SK-N-SH treated with all-trans-retinoic acid at 6 μM for 48 hours (cell line): ENCODE data around the gene PRPSAP2.
A peak's percentile ranks its signal among the peaks of the same experiment; 100 is the strongest.

ENCODE experiments used
- ATAC-seq: fragments of 200-7000 bp; cut with Tn5 transposase; 3 replicates; pipeline ENCODE4 v1.9.1; 2020; ENCODE audit warnings: mild to moderate bottlenecking, moderate library complexity
- ARNTL ChIP-seq: fragments of 450-650 bp; formaldehyde crosslinking; IDR thresholded peaks from 2 replicates; pipeline ENCODE4 v1.5.0; 2020; ENCODE audit warnings: low read depth, mild to moderate bottlenecking, moderate library complexity, borderline replicate concordance
- BACH2 ChIP-seq: fragments of 250-450 bp; sonication (Bioruptor Pico); IDR thresholded peaks from 2 replicates; pipeline ENCODE4 v1.9.0; 2021; ENCODE audit warnings: mild to moderate bottlenecking, borderline replicate concordance
- CSDC2 ChIP-seq: fragments of 250-450 bp; sonication (Bioruptor Pico); IDR thresholded peaks from 2 replicates; pipeline ENCODE4 v1.5.0; 2020; ENCODE audit warnings: mild to moderate bottlenecking, moderate library complexity
- ESRRG ChIP-seq: fragments of 250-450 bp; sonication (Bioruptor Pico); IDR thresholded peaks from 2 replicates; pipeline ENCODE4 v1.6.1; 2021; ENCODE audit warnings: mild to moderate bottlenecking
- GLIS3 ChIP-seq: fragments of 250-450 bp; sonication (Bioruptor Pico); IDR thresholded peaks from 2 replicates; pipeline ENCODE4 v1.5.0; 2020; ENCODE audit warnings: mild to moderate bottlenecking, moderate library complexity
- ISL1 ChIP-seq: fragments of 250-450 bp; sonication (Bioruptor Pico); IDR thresholded peaks from 2 replicates; pipeline ENCODE4 v2.1.2; 2022; ENCODE audit warnings: mild to moderate bottlenecking, moderate library complexity
- OSR1 ChIP-seq: fragments of 250-450 bp; sonication (Bioruptor Pico); IDR thresholded peaks from 2 replicates; pipeline ENCODE4 v1.8.0; 2022; ENCODE audit warnings: moderate library complexity, mild to moderate bottlenecking, inconsistent platforms
- PPARA ChIP-seq: fragments of 250-450 bp; sonication (Bioruptor Pico); IDR thresholded peaks from 2 replicates; pipeline ENCODE4 v1.5.0; 2020; ENCODE audit warnings: mild to moderate bottlenecking, borderline replicate concordance
- RARB ChIP-seq: fragments of 250-450 bp; sonication (Bioruptor Pico); IDR thresholded peaks from 2 replicates; pipeline ENCODE4 v1.8.0; 2021; ENCODE audit warnings: mild to moderate bottlenecking, moderate library complexity
- SNAI2 ChIP-seq: fragments of 250-450 bp; sonication (Bioruptor Pico); IDR thresholded peaks from 2 replicates; pipeline ENCODE4 v1.5.0; 2020; ENCODE audit warnings: mild to moderate bottlenecking, moderate library complexity
- TCF4 ChIP-seq: fragments of 250-450 bp; sonication (Bioruptor Pico); IDR thresholded peaks from 2 replicates; pipeline ENCODE4 v1.8.0; 2021; ENCODE audit warnings: mild to moderate bottlenecking, moderate library complexity, borderline replicate concordance
- TOX ChIP-seq: fragments of 250-450 bp; sonication (Bioruptor Pico); IDR thresholded peaks from 2 replicates; pipeline ENCODE4 v1.8.0; 2021; ENCODE audit warnings: mild to moderate bottlenecking, moderate library complexity, borderline replicate concordance
- TSHZ2 ChIP-seq: fragments of 250-450 bp; sonication (Bioruptor Pico); IDR thresholded peaks from 2 replicates; pipeline ENCODE4 v1.5.0; 2020; ENCODE audit warnings: mild to moderate bottlenecking, moderate library complexity
- ZC3H10 ChIP-seq: fragments of 250-450 bp; sonication (Bioruptor Pico); IDR thresholded peaks from 2 replicates; pipeline ENCODE4 v1.5.1; 2021; ENCODE audit warnings: mild to moderate bottlenecking, moderate library complexity
- ZFP3 ChIP-seq: fragments of 250-450 bp; sonication (Bioruptor Pico); IDR thresholded peaks from 2 replicates; pipeline ENCODE4 v1.5.0; 2020; ENCODE audit warnings: mild to moderate bottlenecking, moderate library complexity
- ZFP30 ChIP-seq: fragments of 450-650 bp; formaldehyde crosslinking; IDR thresholded peaks from 2 replicates; pipeline ENCODE4 v1.5.0; 2022; ENCODE audit warnings: mild to moderate bottlenecking, moderate library complexity
- ZNF565 ChIP-seq: fragments of 450-650 bp; formaldehyde crosslinking; conservative IDR thresholded peaks from 2 replicates; pipeline ENCODE4 v1.5.0; 2020; ENCODE audit warnings: low read depth, mild to moderate bottlenecking, moderate library complexity
- ZNF70 ChIP-seq: fragments of 450-650 bp; formaldehyde crosslinking; IDR thresholded peaks from 2 replicates; pipeline ENCODE4 v1.5.0; 2020; ENCODE audit warnings: mild to moderate bottlenecking, moderate library complexity
- ZNF8 ChIP-seq: fragments of 450-650 bp; formaldehyde crosslinking; IDR thresholded peaks from 2 replicates; pipeline ENCODE4 v1.5.0; 2020; ENCODE audit warnings: mild to moderate bottlenecking, moderate library complexity
- TF ChIP-seq, protein P1 (sequence below): fragments of 250-450 bp; sonication (Bioruptor Pico); IDR thresholded peaks from 2 replicates; pipeline ENCODE4 v1.8.0; 2021; ENCODE audit warnings: low read depth, mild to moderate bottlenecking, moderate library complexity, borderline replicate concordance
- TF ChIP-seq, protein P2 (sequence below): fragments of 250-450 bp; sonication (Bioruptor Pico); IDR thresholded peaks from 2 replicates; pipeline ENCODE4 v1.5.1; 2021; ENCODE audit warnings: mild to moderate bottlenecking, moderate library complexity
- TF ChIP-seq, protein P3 (sequence below): fragments of 250-450 bp; sonication (Bioruptor Pico); IDR thresholded peaks from 2 replicates; pipeline ENCODE4 v1.5.1; 2020; ENCODE audit warnings: low read depth, mild to moderate bottlenecking, moderate library complexity

The PRPSAP2 gene

GRCh38 chr17:18854956-18855355 lies 3.0 kb upstream of the PRPSAP2 start:
- no peak for ATAC-seq
- TF ChIP-seq TOX (no peak), ARNTL (CRISPR knock-in tag) (no peak)

DNA sequence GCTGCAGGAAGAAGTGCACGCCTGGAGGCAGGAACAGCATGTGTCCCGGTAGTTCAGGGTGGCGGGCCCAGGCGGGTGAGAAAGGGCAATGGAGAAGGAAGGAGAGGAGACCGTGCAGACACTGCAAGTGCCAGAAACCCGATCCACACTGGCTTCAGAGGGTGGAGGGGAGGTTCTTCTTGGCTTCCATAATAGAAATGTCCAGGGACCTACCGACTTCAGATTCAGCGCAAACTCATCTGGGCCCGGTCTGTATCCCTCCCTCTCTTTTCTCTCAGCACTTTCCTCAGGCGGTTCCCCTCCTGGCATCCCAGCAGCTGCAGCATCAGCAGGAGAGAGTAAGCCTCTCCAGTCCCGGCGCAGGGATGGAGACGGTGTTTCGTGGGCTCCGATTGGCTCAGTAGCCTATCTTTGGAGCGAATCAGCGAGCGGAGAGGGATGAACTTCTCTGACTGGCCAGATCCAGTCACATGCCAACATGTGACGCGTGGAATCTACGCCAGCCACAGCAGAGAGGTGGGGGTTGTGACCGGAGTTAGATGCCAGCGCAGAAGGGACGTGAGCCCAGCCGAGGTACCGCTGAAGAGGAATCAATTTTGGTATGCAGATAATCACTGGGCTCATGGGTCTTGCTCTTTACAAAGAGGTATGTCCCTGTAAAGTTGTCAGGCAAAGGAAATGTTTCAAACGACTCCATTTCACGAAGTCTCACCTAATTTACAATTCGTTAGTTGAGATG lies 1.9 kb upstream of the PRPSAP2 start:
- peak; percentile 95 for ATAC-seq
- no peak for TF ChIP-seq ZNF8 (CRISPR knock-in tag)
- TF ChIP-seq ZC3H10 (CRISPR knock-in tag), result no peak
- TF ChIP-seq ZFP3, result no peak
- no peak for TF ChIP-seq TOX

DNA sequence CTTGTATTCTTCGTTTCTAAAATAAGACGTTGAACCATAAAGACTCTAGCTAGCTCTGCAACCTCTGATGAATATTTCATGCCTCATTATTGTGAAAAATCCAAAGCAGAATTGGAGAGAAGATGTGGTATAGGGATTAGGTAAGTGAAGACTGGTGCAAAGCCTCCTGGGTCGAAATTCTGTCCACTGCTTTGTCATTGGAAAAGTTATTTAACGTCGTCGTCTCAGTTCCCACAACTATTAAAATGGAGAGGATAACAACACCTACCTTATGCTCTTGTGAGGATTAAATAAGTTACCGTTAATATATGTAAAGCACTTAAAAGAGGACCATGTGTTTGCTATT lies 1.4 kb upstream of the PRPSAP2 start:
- ATAC-seq, result no peak
- TF ChIP-seq ESRRG (CRISPR knock-in tag) (no peak), ZFP30 (CRISPR knock-in tag) (no peak)

DNA sequence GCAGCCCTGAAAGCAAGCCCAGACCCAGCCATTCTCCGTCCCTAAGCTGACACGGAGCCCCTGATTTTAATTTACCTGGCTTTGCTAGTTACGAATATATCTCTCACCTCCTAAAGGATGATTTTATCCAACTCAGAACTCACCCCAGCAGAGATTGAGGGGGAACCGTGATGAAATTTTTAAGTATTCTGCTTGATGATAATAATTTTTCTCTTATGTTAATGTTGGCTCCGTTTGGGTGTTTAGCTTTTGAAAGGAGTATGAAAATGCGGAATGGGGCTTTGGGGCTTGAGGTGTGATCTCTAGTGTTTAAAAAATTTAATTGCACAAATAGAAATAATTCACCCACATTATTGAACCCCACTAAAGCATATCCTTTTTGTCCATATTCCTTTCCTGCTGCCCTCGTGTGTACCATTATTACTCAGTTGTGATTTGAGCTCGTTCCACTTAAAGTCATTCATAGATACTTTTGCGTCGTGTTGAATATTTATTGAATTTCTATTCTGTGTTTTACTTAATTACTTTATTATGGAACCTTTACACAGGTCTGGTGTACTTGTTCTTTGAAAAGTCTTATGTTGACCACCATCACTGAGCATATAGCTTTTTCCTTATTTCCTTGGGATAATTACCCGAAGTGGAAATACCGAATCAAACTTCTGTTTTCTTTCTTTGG lies 775 bp downstream of the PRPSAP2 start:
- ATAC-seq, result no peak
- no peak for TF ChIP-seq CSDC2 (CRISPR knock-in tag)
- TF ChIP-seq OSR1 (CRISPR knock-in tag), result no peak
- TF ChIP-seq RARB, result no peak
- TF ChIP-seq, protein P1, sequence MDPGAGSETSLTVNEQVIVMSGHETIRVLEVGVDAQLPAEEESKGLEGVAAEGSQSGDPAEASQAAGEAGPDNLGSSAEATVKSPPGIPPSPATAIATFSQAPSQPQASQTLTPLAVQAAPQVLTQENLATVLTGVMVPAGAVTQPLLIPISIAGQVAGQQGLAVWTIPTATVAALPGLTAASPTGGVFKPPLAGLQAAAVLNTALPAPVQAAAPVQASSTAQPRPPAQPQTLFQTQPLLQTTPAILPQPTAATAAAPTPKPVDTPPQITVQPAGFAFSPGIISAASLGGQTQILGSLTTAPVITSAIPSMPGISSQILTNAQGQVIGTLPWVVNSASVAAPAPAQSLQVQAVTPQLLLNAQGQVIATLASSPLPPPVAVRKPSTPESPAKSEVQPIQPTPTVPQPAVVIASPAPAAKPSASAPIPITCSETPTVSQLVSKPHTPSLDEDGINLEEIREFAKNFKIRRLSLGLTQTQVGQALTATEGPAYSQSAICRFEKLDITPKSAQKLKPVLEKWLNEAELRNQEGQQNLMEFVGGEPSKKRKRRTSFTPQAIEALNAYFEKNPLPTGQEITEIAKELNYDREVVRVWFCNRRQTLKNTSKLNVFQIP (CRISPR knock-in tag), result no peak
- TF ChIP-seq SNAI2 (CRISPR knock-in tag), result no peak
- TF ChIP-seq TSHZ2, result no peak
- TF ChIP-seq ISL1 (CRISPR knock-in tag), result no peak
- TF ChIP-seq ZNF565 (CRISPR knock-in tag), result no peak
- TF ChIP-seq BACH2 (CRISPR knock-in tag), result no peak
- TF ChIP-seq PPARA (CRISPR knock-in tag), result no peak
- no peak for TF ChIP-seq ZFP30 (CRISPR knock-in tag)
- TF ChIP-seq, protein P2, sequence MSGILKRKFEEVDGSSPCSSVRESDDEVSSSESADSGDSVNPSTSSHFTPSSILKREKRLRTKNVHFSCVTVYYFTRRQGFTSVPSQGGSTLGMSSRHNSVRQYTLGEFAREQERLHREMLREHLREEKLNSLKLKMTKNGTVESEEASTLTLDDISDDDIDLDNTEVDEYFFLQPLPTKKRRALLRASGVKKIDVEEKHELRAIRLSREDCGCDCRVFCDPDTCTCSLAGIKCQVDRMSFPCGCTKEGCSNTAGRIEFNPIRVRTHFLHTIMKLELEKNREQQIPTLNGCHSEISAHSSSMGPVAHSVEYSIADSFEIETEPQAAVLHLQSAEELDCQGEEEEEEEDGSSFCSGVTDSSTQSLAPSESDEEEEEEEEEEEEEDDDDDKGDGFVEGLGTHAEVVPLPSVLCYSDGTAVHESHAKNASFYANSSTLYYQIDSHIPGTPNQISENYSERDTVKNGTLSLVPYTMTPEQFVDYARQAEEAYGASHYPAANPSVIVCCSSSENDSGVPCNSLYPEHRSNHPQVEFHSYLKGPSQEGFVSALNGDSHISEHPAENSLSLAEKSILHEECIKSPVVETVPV, result no peak
- no peak for TF ChIP-seq ZNF70
- TF ChIP-seq TOX, result no peak

DNA sequence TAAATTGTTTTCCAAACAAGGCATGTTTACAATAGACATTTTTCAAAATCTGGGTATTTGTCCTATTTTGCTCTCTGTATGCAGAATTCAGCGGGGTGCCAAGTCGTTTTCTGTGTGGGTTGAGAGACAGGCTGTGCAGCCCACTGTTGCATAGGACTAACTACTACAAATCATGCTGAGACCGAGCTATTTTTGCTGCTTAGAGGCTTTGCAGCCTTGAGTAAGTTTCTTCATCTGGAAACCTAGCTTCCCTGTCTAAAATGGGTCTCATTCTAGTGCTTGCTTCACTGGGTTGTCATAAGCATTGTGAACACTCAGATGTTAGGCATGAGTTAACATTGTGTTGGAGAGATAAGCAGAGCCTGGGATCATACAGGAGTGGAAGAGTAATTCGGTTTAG lies 1.3 kb downstream of the PRPSAP2 start:
- no peak for ATAC-seq
- TF ChIP-seq, protein P2, result no peak
- TF ChIP-seq, protein P3, sequence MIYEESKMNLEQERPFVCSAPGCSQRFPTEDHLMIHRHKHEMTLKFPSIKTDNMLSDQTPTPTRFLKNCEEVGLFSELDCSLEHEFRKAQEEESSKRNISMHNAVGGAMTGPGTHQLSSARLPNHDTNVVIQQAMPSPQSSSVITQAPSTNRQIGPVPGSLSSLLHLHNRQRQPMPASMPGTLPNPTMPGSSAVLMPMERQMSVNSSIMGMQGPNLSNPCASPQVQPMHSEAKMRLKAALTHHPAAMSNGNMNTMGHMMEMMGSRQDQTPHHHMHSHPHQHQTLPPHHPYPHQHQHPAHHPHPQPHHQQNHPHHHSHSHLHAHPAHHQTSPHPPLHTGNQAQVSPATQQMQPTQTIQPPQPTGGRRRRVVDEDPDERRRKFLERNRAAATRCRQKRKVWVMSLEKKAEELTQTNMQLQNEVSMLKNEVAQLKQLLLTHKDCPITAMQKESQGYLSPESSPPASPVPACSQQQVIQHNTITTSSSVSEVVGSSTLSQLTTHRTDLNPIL, result no peak
- TF ChIP-seq TOX (no peak), SNAI2 (CRISPR knock-in tag) (no peak), CSDC2 (CRISPR knock-in tag) (no peak), TCF4 (CRISPR knock-in tag) (no peak), TSHZ2 (no peak), BACH2 (CRISPR knock-in tag) (no peak), ZC3H10 (CRISPR knock-in tag) (no peak), ESRRG (CRISPR knock-in tag) (no peak), ARNTL (CRISPR knock-in tag) (no peak), GLIS3 (no peak), OSR1 (CRISPR knock-in tag) (no peak)
